Measurements from ENCODE around the gene ZNF268. TPM values are rescaled to one million over a fixed set of nuclear protein-coding genes. Genes with fewer than 3 reads are reported as not detected.
A peak's percentile ranks its signal among the peaks of the same experiment; 100 is the strongest.

ZNF268 gene
- total RNA-seq, 1 experiment from 2014 or later = 38.2 TPM

GRCh38 chr12:133222211-133222610 lies 40.9 kb downstream of the ZNF268 start:
- Mint-ChIP-seq H3K27me3 (ENCODE audit: low read depth) (peaks cover 8% of the 10 kb centered on the region), H3K9me3 (peaks cover 91 to 96% of the 10 kb centered on the region in 2 experiments)
- H3K9me3 ChIP-seq (ENCODE audit: control insufficient read depth, low read depth, low read length) = peaks cover 84% of the 10 kb centered on the region

More at GRCh38 chr12:133222211-133222610, 40.9 kb downstream of the ZNF268 start:
- H3K27me3 ChIP-seq (ENCODE audit: insufficient read depth, low read length) = no peaks in the 10 kb centered on the region
- H2BK15ac ChIP-seq (ENCODE audit: low read depth, low read length) = no peak overlapping the region
- no peak overlapping the region for H3K23ac ChIP-seq (ENCODE audit: insufficient read length, low read depth, low read length)
- no peak overlapping the region for H2BK12ac ChIP-seq (ENCODE audit: insufficient read length, low read depth, low read length)
- no peaks in the 10 kb centered on the region for H3K4me1 ChIP-seq (ENCODE audit: insufficient read depth, low read length)
- H3K9ac ChIP-seq (ENCODE audit: extremely low read depth, insufficient read length, low read length) = no peak overlapping the region
- no peak overlapping the region for H3K4ac ChIP-seq (ENCODE audit: low read depth, low read length)
- DNase-seq = peak; percentile 19
- H2AK5ac ChIP-seq (ENCODE audit: insufficient read length, low read length) = no peak overlapping the region
- TF ChIP-seq CTCF (conservative IDR thresholded peaks at IDR 0.05) = no peak
- H2BK5ac ChIP-seq (ENCODE audit: insufficient read length, low read length) = no peak overlapping the region
- Mint-ChIP-seq H3K4me3 (no peak overlapping the region), H3K27ac (no peak overlapping the region), H3K4me1 (no peaks in the 10 kb centered on the region), H3K36me3 (ENCODE audit: insufficient read depth in 1 of 3, low read depth in 3 of 3) (peaks cover 22 to 43% (median 24%) of the 10 kb centered on the region in 3 experiments; a peak in 6 of 7 replicates)
- no peak overlapping the region for H3K18ac ChIP-seq (ENCODE audit: insufficient read length, low read depth, low read length)
- H3K56ac ChIP-seq (ENCODE audit: insufficient read length, low read depth, low read length) = no peak overlapping the region
- no peak overlapping the region for H4K91ac ChIP-seq (ENCODE audit: insufficient read length, low read depth, low read length)
- no peak overlapping the region for H4K5ac ChIP-seq (ENCODE audit: insufficient read length, low read depth, low read length)
- H2BK20ac ChIP-seq (ENCODE audit: low read depth, low read length, poor library complexity, severe bottlenecking) = no peak overlapping the region
- no peak overlapping the region for H3K27ac ChIP-seq (ENCODE audit: insufficient read length, low read depth, low read length)
- H3T11ph ChIP-seq (ENCODE audit: low read length) = no peak overlapping the region
- no peak overlapping the region for H3K14ac ChIP-seq (ENCODE audit: insufficient read depth, low read length)
- no peaks in the 10 kb centered on the region for H3K79me2 ChIP-seq (ENCODE audit: insufficient read depth, low read length)
- WGBS (ENCODE audit: extremely low coverage, insufficient read length, low lambda C conversion rate) = no CpG with 5 or more reads among the region's 10 CpGs
- no peaks in the 10 kb centered on the region for H3K23me2 ChIP-seq (ENCODE audit: insufficient read length, low read depth, low read length, poor library complexity, severe bottlenecking)
- no peaks in the 10 kb centered on the region for H3K79me1 ChIP-seq (ENCODE audit: insufficient read depth, low read depth, low read length, poor library complexity, severe bottlenecking)
- no peak overlapping the region for H2BK120ac ChIP-seq (ENCODE audit: low read depth, low read length, poor library complexity, severe bottlenecking)
- no peak overlapping the region for H4K8ac ChIP-seq (replicated peaks; ENCODE audit: insufficient read length, low read depth, low read length)
- H2AFZ ChIP-seq (ENCODE audit: low read length) = no peak overlapping the region
- no peaks in the 10 kb centered on the region for H4K20me1 ChIP-seq (ENCODE audit: control insufficient read depth, insufficient read depth, insufficient read length)
- H3K4me2 ChIP-seq (ENCODE audit: insufficient read depth, insufficient read length, low read length) = no peak overlapping the region
